Omental fat pad (tissue), 4 donors: ENCODE measurements around the gene HOXB3. TPM values are rescaled to one million over a fixed set of nuclear protein-coding genes. Genes with fewer than 3 reads are reported as not detected.

Source experiments
- ATAC-seq: fragments of 150-250 bp; one replicate; pipeline ENCODE4 v1.9.1; 2016; ENCODE audit warnings: mild to moderate bottlenecking, moderate library complexity; ENCODE audit not compliant: low FRiP score
- DNase-seq: peaks from one replicate; pipeline ENCODE4 v3.0.0-alpha.2; 2019; ENCODE audit warnings: low spot score
- total RNA-seq, 4 donors: library from RNA; depleted of rRNA; stranded (reverse); fragments of >200 nt; gene quantifications; one replicate each; pipeline ENCODE4 v1.1.0, GENCODE V29; 2016
- TF ChIP-seq, protein P1 (sequence below), 3 donors: fragments of 450-650 bp; IDR thresholded peaks; one replicate each; pipeline ENCODE4 v1.5.1; 2016 to 2017; ENCODE audit warnings: antibody characterized with exemption in 3 of 3, mild to moderate bottlenecking in 3 of 3, moderate library complexity in 2 of 3

Gene HOXB3
- total RNA-seq, 4 donors from 2014 or later: 4.8 to 30.3 (median 10.6) TPM

GRCh38 chr17:48551214-48551555 is 38.9 kb downstream of the HOXB3 start:
- DNase-seq (no peak), ATAC-seq (no peak)
- TF ChIP-seq, protein P1, sequence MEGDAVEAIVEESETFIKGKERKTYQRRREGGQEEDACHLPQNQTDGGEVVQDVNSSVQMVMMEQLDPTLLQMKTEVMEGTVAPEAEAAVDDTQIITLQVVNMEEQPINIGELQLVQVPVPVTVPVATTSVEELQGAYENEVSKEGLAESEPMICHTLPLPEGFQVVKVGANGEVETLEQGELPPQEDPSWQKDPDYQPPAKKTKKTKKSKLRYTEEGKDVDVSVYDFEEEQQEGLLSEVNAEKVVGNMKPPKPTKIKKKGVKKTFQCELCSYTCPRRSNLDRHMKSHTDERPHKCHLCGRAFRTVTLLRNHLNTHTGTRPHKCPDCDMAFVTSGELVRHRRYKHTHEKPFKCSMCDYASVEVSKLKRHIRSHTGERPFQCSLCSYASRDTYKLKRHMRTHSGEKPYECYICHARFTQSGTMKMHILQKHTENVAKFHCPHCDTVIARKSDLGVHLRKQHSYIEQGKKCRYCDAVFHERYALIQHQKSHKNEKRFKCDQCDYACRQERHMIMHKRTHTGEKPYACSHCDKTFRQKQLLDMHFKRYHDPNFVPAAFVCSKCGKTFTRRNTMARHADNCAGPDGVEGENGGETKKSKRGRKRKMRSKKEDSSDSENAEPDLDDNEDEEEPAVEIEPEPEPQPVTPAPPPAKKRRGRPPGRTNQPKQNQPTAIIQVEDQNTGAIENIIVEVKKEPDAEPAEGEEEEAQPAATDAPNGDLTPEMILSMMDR (IDR thresholded peaks at IDR 0.05): no peak

- ATAC-seq (no peak), DNase-seq (no peak)
- TF ChIP-seq, protein P1 (IDR thresholded peaks at IDR 0.05): no peak
These were observed 39.4 kb downstream of the HOXB3 start for GRCh38 chr17:48550502-48551213.

- DNase-seq: no peak
- TF ChIP-seq, protein P1 (IDR thresholded peaks at IDR 0.05): no peak
- no peak for ATAC-seq
These were observed 40.0 kb downstream of the HOXB3 start for GRCh38 chr17:48549914-48550501.

DNA sequence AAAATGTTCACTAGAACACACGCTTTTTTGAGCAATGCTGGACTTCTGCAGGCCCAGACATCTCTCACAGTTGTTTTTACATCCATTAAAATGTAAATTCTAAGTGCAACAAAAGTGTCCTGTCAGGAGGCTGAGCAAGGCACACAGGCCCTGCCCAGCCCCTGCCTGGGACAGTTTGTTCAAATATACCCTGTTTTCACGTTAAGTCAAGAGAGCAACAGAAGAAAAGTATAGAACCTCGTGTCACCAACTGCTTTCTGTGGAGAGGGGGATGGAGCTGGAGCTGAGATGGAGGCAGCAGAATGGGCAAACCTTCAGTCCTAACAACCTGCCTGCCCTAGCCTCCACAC is 40.8 kb downstream of the HOXB3 start:
- ATAC-seq (no peak), DNase-seq (no peak)
- TF ChIP-seq, protein P1 (IDR thresholded peaks at IDR 0.05): no peak

- TF ChIP-seq, protein P1 (IDR thresholded peaks at IDR 0.05): no peak
- no peak for ATAC-seq
- DNase-seq: no peak
These were observed 41.3 kb downstream of the HOXB3 start for GRCh38 chr17:48548523-48549280.

DNA sequence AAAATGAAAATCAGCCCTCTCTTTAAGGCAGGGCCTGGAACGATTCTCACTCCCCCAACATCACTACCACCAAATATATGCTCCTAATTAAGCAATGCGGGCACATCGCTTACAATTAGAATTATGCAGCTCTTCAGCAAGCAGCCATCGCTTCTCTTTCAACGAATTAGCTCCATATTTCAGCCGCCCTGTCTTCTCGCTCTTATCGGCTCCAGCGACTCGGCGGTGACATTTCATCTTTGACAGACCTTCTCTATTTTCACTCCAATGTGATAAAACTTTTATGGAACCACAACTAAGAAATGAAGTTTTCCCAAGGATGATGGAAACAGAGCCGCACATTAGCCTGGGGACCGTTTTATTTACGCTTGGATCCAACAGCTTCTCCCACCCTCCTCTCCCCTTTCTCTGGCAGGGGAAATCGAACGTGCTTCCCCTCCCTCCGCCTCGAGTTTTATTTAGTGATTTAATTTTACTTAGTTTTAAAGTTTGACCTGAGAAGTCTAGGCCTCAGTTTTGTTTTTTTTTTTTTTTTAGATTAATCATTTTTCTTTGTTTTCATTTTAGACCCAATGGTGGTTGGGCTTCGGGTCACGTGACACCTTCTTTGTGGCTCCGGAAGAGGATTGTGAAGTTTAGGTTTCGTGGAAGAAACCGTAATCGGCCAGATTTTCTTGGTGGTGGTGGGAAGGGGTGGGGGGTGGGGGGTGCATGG is 42.1 kb downstream of the HOXB3 start:
- DNase-seq: no peak
- TF ChIP-seq, protein P1 (IDR thresholded peaks at IDR 0.05): no peak
- no peak for ATAC-seq
